Measurements from ENCODE around the gene PSMB11.

PSMB11 gene

GRCh38 chr14:23018107-23018506, 23.9 kb upstream of the PSMB11 start:
- no peak for DNase-seq (ENCODE audit: extremely low read depth, low read depth)
- no peak for TF ChIP-seq CTCF (IDR thresholded peaks at IDR 0.05; ENCODE audit: low read depth, low read length)

- TF ChIP-seq CTCF (IDR thresholded peaks at IDR 0.05; ENCODE audit: low read depth, low read length) = no peak
- no peak for DNase-seq (ENCODE audit: extremely low read depth, low read depth)
Measured at GRCh38 chr14:23020143-23021128, 21.6 kb upstream of the PSMB11 start.

GRCh38 chr14:23021434-23021833, 20.6 kb upstream of the PSMB11 start:
- no peak for TF ChIP-seq CTCF (IDR thresholded peaks at IDR 0.05; ENCODE audit: low read depth, low read length)
- no peak for DNase-seq (ENCODE audit: extremely low read depth, low read depth)

GRCh38 chr14:23021889-23022442, 20.0 kb upstream of the PSMB11 start:
- TF ChIP-seq CTCF (IDR thresholded peaks at IDR 0.05; ENCODE audit: low read depth, low read length) = no peak
- no peak for DNase-seq (ENCODE audit: extremely low read depth, low read depth)

GRCh38 chr14:23023022-23023794, 18.8 kb upstream of the PSMB11 start:
- DNase-seq (ENCODE audit: extremely low read depth, low read depth) = no peak
- TF ChIP-seq CTCF (IDR thresholded peaks at IDR 0.05; ENCODE audit: low read depth, low read length) = no peak

GRCh38 chr14:23023795-23024152, 18.2 kb upstream of the PSMB11 start:
- DNase-seq (ENCODE audit: extremely low read depth, low read depth) = no peak
- TF ChIP-seq CTCF (IDR thresholded peaks at IDR 0.05; ENCODE audit: low read depth, low read length) = no peak
